LNCaP clone FGC (cell line): ENCODE measurements around the gene YJEFN3.

Source experiments
- DNase-seq: peaks from one replicate; pipeline ENCODE4 v3.0.0-alpha.2; 2011; ENCODE audit warnings: low read depth
- H3K4me3 ChIP-seq: 2 replicates; pipeline ENCODE4 v1.5.1; 2011; ENCODE audit warnings: mild to moderate bottlenecking, low read depth, low read length, control low read depth
- CTCF ChIP-seq: IDR thresholded peaks from 2 replicates; pipeline ENCODE4 v1.5.1; 2012; ENCODE audit warnings: mild to moderate bottlenecking; ENCODE audit not compliant: control insufficient read depth, insufficient read depth; ENCODE audit errors: extremely low read depth

YJEFN3 gene

GRCh38 chr19:19491321-19492025 lies 37.2 kb upstream of the YJEFN3 start:
- no peak overlapping the region for H3K4me3 ChIP-seq
- DNase-seq: no peak
- TF ChIP-seq CTCF: no peak

GRCh38 chr19:19492026-19492610 lies 36.6 kb upstream of the YJEFN3 start:
- no peak for DNase-seq
- no peak overlapping the region for H3K4me3 ChIP-seq
- no peak for TF ChIP-seq CTCF

GRCh38 chr19:19493841-19494546 lies 34.7 kb upstream of the YJEFN3 start:
- peak; percentile 23 for TF ChIP-seq CTCF
- no peak overlapping the region for H3K4me3 ChIP-seq
- no peak for DNase-seq

- no peak for TF ChIP-seq CTCF
- DNase-seq: no peak
- no peak overlapping the region for H3K4me3 ChIP-seq
Measured at GRCh38 chr19:19495614-19496603, 32.8 kb upstream of the YJEFN3 start.

GRCh38 chr19:19498255-19498991 lies 30.3 kb upstream of the YJEFN3 start:
- no peak overlapping the region for H3K4me3 ChIP-seq
- no peak for TF ChIP-seq CTCF
- DNase-seq: no peak
